Skeletal muscle satellite cell (primary cell): ENCODE measurements around the gene NRP1.
A peak's percentile ranks its signal among the peaks of the same experiment; 100 is the strongest.
"Not testable (repeated sequence)": the region's sequence is repeated elsewhere in the genome, so short reads cannot be mapped to it uniquely, and the experiment has no call there.

Experiments
- H3K27me3 ChIP-seq: 2 replicates; pipeline ENCODE4 v1.7.0; 2013; ENCODE audit warnings: low read length; ENCODE audit not compliant: control insufficient read depth, insufficient read depth
- H3K36me3 ChIP-seq: 2 replicates; pipeline ENCODE4 v1.7.0; 2013; ENCODE audit warnings: mild to moderate bottlenecking, control low read depth, low read length; ENCODE audit not compliant: insufficient read depth
- H3K4me1 ChIP-seq: 2 replicates; pipeline ENCODE4 v1.7.0; 2013; ENCODE audit warnings: low read length; ENCODE audit not compliant: control insufficient read depth, insufficient read depth
- H3K4me2 ChIP-seq: 2 replicates; pipeline ENCODE4 v1.7.0; 2013; ENCODE audit warnings: mild to moderate bottlenecking, low read length
- H3K4me3 ChIP-seq: 2 replicates; pipeline ENCODE4 v1.7.0; 2013; ENCODE audit warnings: low read length
- H3K9ac ChIP-seq: 2 replicates; pipeline ENCODE4 v1.7.0; 2013; ENCODE audit warnings: mild to moderate bottlenecking, low read depth, low read length, moderate library complexity
- H3K9me3 ChIP-seq: replicated peaks from 2 replicates; pipeline ENCODE4 v1.7.0; 2013; ENCODE audit warnings: mild to moderate bottlenecking, control low read depth, low read length

Gene NRP1

DNA sequence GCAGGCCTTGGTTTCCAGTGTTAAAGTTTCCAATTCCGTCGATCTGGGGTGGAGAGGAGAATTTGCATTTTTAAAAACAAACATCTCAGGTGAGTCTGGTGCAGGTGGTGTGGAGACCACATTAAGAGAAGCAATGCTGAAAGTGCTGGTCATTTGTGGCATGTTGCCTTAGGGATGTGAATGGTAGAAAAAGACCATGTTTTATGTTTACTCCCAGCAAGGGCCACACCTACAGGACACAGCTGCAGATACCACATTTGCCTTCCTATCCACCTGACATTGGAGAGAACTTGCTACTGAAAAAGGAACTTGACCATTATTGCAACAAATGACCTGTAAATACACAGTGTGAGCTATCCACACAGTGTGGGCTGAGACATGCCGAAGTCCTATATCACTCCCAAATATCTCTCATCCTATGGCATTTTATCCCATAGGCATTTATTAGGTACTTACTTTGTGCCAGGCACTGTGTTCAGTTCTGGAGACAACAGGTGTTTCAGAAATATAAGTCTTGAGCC, 183.1 kb downstream of the NRP1 start:
- H3K27me3 ChIP-seq: no peaks in the 10 kb centered on the region
- no peak overlapping the region for H3K4me3 ChIP-seq
- H3K9ac ChIP-seq: no peak overlapping the region
- H3K4me1 ChIP-seq: peaks cover 13% of the 10 kb centered on the region
- H3K4me2 ChIP-seq: no peak overlapping the region
- H3K9me3 ChIP-seq: no peaks in the 10 kb centered on the region
- no peaks in the 10 kb centered on the region for H3K36me3 ChIP-seq

DNA sequence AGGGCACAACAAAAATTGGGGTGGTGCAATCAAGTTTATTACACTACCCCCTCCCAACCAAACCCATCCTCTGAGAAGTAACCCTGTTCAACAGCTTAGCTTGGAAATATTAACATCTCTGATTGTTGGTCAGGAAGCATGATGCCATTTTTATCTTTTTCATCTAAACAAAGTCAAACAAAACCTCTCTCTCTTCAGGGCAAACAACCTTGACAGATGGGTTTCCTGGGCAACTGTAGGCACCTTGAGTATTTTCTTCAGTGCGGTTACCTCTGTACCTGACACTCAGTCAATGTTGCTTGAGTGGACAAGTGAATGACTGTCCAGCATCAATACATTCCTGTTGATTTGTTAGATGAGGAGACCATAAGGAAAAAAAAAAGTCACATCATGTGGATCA, 183.6 kb downstream of the NRP1 start:
- peaks cover 8% of the 10 kb centered on the region for H3K4me1 ChIP-seq
- H3K27me3 ChIP-seq: no peaks in the 10 kb centered on the region

DNA sequence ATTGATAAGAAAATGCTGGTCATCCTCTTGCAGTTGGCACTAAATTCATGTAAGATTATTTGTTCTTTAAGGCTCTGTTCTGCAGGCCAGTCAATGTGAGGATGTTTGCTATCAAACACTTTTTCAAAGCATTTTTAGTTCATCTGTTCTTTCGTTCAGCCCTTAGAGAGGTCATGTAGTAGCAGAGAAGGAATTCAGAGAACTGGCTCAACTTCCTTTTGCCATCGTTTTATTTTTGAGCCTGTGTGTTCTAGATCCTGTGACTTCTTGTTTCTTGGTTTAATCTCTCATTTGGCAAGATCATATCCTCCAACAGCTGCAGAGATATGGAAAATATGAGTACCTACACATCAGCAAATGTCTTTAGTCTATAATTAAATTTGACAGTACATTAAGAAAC, 184.3 kb downstream of the NRP1 start:
- H3K9ac ChIP-seq: no peak overlapping the region
- H3K27me3 ChIP-seq: no peaks in the 10 kb centered on the region
- H3K4me2 ChIP-seq: no peak overlapping the region
- no peaks in the 10 kb centered on the region for H3K36me3 ChIP-seq
- no peak overlapping the region for H3K4me3 ChIP-seq
- H3K4me1 ChIP-seq: peaks cover 5% of the 10 kb centered on the region
- no peaks in the 10 kb centered on the region for H3K9me3 ChIP-seq

More for the DNA sequence above, 183.6 kb downstream of the NRP1 start:
- Histone ChIP-seq H3K4me3 (no peak overlapping the region), H3K9ac (no peak overlapping the region), H3K9me3 (no peaks in the 10 kb centered on the region), H3K4me2 (no peak overlapping the region), H3K36me3 (no peaks in the 10 kb centered on the region)

DNA sequence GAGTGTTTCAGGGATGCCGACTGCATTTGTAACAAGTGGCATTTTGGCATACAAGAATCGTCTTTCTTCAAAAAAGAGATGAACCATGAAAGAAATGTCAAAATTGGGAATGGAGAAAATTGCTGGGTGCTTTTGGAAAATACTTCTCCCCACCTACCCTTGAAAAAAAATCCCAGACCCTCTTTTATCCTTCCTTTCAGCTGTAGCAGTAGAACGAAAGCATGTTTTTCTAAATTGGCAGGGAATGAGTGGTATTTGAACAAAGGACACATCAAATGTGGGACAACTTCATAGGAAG, 187.5 kb downstream of the NRP1 start:
- H3K4me2 ChIP-seq: no peak overlapping the region

DNA sequence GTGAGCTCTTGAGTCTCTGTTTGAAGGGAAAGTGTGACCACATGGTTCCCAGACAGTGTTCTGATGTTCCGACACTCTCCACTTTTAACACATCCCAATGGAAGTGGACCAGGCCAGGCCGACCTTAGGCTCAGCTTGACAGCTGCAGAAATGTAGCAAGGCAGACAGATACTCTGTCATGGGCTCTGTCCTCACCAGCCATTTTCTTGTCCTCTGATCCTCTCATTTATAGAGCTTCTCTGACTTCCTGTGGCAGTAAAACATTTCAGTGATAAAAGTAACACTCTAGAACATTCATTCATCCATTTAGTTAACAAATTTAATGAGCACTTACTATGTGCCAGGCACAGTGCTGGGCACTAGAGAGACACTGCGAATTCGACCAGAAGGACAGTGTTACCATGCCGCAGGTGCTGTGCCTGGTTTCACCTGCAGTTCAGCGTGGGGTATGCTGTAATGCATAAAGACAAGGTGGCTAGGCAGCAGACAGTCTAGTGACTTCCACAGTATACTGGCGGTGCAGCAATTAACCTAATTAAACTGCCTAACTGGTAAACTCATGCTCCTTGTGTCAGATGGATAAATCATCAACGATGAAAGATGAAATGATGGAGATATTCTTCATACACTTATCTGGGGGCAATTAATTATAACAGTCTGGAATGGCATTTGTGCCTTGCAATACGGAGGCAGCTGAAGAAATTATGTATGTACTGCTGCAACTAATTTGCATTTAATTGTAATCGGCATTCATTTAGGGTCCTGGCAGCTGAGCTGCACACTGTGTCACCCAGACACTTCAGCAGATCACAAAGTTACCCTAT, 188.1 kb downstream of the NRP1 start:
- no peak overlapping the region for H3K4me2 ChIP-seq
- no peaks in the 10 kb centered on the region for H3K27me3 ChIP-seq
- H3K9me3 ChIP-seq: no peaks in the 10 kb centered on the region
- no peaks in the 10 kb centered on the region for H3K36me3 ChIP-seq
- peaks cover 21% of the 10 kb centered on the region for H3K4me1 ChIP-seq
- H3K9ac ChIP-seq: no peak overlapping the region
- no peak overlapping the region for H3K4me3 ChIP-seq

More for the DNA sequence above, 187.5 kb downstream of the NRP1 start:
- H3K4me1 ChIP-seq: peaks cover 21% of the 10 kb centered on the region
- H3K9me3 ChIP-seq: no peaks in the 10 kb centered on the region
- H3K27me3 ChIP-seq: no peaks in the 10 kb centered on the region
- no peak overlapping the region for H3K9ac ChIP-seq
- H3K4me3 ChIP-seq: no peak overlapping the region
- H3K36me3 ChIP-seq: no peaks in the 10 kb centered on the region

DNA sequence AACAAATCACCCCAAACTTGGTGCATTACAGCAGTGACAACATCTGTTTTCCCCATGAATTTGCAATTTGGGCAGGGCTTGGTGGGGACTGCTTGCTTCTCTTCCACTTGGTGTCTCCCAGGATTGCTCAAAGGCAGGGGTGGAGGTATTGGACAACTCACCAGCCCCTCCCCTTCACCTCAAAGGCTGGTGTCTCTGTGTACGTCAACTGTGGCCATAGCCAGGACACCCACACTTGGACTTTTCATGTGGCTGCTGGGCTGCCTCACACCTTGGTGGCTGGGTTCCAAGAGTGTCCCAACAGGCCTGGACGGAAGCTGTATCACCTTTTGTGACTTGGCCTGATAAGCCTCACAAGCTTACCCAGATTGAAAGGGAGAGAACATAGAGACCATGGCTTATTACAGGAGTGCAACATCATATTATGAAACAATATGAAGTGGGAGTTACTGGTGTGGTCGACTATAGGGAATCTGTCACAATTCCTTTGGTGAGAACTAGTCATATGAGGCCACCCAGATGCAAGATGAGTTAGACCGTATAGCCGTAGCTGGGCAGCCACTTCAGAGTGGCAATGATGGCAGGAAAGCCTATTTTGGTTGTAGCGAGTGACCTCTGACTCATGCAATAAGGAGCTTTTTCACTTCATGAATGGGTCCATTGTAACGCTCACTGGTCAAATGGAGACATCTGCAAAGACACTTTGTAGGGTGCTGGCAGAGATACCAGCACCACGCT, 188.8 kb downstream of the NRP1 start:
- no peak overlapping the region for H3K4me3 ChIP-seq

DNA sequence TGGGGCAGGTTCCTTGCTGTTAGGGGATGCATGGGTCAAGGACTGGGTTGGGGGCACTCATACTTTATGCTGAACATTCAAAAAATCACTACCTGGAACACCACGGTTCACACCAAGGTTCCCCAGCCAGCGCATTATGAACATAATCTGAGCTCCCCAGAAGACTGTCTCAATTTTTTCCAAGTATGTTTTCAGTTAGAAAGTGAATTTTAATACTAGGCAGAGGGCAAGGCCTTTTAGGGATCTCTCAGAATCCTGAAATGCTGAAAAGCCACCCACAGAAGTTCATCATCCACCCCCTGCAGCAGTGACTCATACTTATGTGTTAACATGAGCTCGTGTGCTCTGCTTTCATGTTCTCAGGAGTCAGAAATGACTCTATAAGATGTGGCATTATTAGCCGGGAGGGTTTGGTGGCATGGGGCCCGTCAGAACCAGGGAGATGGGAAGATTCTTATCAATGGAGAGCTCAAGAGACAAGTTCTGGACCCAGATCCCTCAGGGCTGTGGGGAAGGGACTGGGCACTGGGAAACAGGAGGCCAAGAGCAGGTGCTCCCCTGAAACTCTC, 191.2 kb downstream of the NRP1 start:
- H3K4me2 ChIP-seq: peak overlapping the region; percentile 61
- H3K4me1 ChIP-seq: peaks cover 21% of the 10 kb centered on the region
- peak overlapping the region; percentile 13 for H3K9ac ChIP-seq
- no peak overlapping the region for H3K4me3 ChIP-seq
- no peaks in the 10 kb centered on the region for H3K36me3 ChIP-seq
- H3K9me3 ChIP-seq: no peaks in the 10 kb centered on the region
- H3K27me3 ChIP-seq: no peaks in the 10 kb centered on the region

More for the DNA sequence above, 188.8 kb downstream of the NRP1 start:
- Histone ChIP-seq H3K4me1 (peaks cover 21% of the 10 kb centered on the region), H3K36me3 (no peaks in the 10 kb centered on the region), H3K27me3 (no peaks in the 10 kb centered on the region), H3K9me3 (no peaks in the 10 kb centered on the region), H3K4me2 (no peak overlapping the region), H3K9ac (no peak overlapping the region)

DNA sequence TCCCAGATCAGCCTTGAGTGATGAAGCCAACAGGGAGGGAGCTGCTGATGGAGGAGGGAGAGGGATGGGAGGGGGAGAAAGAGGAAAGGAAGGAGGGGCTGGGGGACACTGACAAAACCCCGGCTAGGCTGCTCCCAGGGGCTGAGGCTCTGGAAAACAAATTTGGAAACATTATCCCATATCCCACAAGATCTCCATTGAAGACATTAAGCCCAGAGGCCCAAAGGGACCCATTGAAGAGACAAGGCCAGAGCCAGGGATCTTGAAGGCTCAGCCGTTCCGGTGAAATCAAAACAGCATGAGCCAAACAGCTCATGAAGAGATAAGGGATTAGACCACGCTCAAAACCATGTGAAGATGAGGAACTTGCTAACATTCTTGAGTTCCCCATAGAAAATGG, 192.2 kb downstream of the NRP1 start:
- Histone ChIP-seq H3K36me3 (no peaks in the 10 kb centered on the region), H3K4me1 (peaks cover 26% of the 10 kb centered on the region), H3K27me3 (no peaks in the 10 kb centered on the region), H3K4me3 (no peak overlapping the region), H3K9ac (no peak overlapping the region), H3K4me2 (no peak overlapping the region), H3K9me3 (no peaks in the 10 kb centered on the region)

DNA sequence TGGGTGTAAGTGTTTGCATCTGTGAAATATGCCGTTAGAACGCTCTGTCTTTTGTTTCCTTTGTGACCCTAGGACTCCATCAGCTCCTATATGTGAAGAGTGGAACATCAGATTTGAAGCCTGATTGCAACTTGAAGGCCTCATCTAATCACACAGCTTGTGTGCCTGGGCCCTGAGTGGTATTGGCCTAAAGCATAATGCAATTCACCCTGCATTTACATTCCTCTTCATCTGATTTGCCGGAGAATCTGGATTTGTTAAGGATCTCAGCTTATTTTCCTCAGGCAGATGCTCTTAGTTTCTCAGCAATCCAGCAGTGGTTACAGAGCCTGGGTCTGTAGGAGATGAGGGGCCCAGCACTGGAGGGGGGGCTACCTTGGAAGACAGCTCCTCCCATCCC, 193.2 kb downstream of the NRP1 start:
- peaks cover 36% of the 10 kb centered on the region for H3K4me1 ChIP-seq

DNA sequence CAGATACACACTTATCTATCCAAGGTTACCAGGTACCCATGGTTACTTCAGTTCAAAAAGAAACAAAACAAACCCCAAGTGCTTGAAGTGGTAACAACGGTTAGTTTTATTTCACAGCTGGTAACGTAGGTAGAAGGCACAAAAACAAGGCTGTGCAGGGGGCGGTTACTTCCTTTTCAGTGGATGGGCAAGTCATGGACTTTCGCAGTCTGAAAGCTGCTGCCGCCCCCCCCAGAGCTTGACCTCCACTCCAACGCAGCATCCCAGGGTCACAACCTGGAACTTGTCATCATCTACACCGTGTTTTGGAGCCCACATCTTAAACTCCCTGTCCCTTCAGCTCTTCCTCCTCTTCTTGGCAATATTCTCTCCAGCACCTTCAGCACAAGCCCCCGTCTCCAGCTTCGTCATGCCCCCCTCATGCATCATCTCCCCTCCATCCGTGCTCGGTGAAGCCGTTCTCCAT, 195.3 kb downstream of the NRP1 start:
- Histone ChIP-seq H3K27me3 (no peaks in the 10 kb centered on the region), H3K9me3 (no peaks in the 10 kb centered on the region), H3K4me1 (peaks cover 48% of the 10 kb centered on the region), H3K36me3 (no peaks in the 10 kb centered on the region), H3K4me2 (no peak overlapping the region), H3K4me3 (no peak overlapping the region), H3K9ac (no peak overlapping the region)

More for the DNA sequence above, 193.2 kb downstream of the NRP1 start:
- no peaks in the 10 kb centered on the region for H3K36me3 ChIP-seq
- no peak overlapping the region for H3K4me3 ChIP-seq
- no peak overlapping the region for H3K9ac ChIP-seq
- H3K4me2 ChIP-seq: no peak overlapping the region
- no peaks in the 10 kb centered on the region for H3K9me3 ChIP-seq
- no peaks in the 10 kb centered on the region for H3K27me3 ChIP-seq

DNA sequence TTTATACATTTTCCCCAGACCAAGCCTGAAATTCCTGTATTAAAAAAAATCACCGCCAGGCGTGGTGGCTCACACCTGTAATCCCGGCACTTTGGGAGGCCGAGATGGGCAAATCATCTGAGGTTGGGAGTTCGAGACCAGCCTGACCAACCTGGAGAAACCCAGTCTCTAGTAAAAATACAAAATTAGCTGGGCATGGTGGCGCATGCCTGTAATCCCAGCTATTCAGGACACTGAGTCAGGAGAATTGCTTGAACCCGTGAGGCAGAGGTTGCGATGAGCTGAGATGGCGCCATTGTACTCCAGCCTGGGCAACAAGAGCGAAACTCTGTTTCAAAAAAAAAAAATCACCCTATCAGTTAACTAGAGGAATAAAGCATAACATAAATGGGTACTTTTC, 195.8 kb downstream of the NRP1 start:
- H3K27me3 ChIP-seq, H3K4me3 ChIP-seq, H3K9me3 ChIP-seq, H3K4me2 ChIP-seq, H3K9ac ChIP-seq, H3K36me3 ChIP-seq: not testable (repeated sequence)
- H3K4me1 ChIP-seq: peaks cover 52% of the 10 kb centered on the region
